PC-9 (cell line): ENCODE data around the gene GBE1. TPM values are rescaled to one million over a fixed set of nuclear protein-coding genes. Genes with fewer than 3 reads are reported as not detected.

Experiments
- BruUV-seq: library from RNA; stranded (reverse); fragments of 400-500 nt; replicated peaks from 2 replicates; lab custom pipeline; 2021; lab: Mats Ljungman, UMichigan
- CTCF ChIA-PET: fragments of 300-600 bp; sonication (Branson Sonifier 250); formaldehyde crosslinking; loops from one replicate; lab custom pipeline; 2022; ENCODE audit warnings: antibody characterized with exemption; lab: Charles Lee
- POLR2A ChIA-PET: fragments of 300-600 bp; sonication (Branson Sonifier 250); formaldehyde crosslinking; loops from one replicate; lab custom pipeline; 2022; ENCODE audit warnings: antibody characterized with exemption; ENCODE audit not compliant: unreplicated experiment; lab: Charles Lee
- DNase-seq, 2 experiments: peaks; one replicate each; pipeline versions ENCODE4 v3.0.0 to v3.0.0-alpha.2; 2015 to 2022; ENCODE audit warnings: mixed read lengths in 1 of 2
- H2AFZ ChIP-seq: fragments of 200-600 bp; sonication (generic); 2 replicates; pipeline ENCODE4 v1.8.1; 2017; ENCODE audit warnings: antibody characterized with exemption
- H3F3A ChIP-seq: fragments of 200-600 bp; sonication (generic); 2 replicates; pipeline ENCODE4 v1.8.1; 2017; ENCODE audit warnings: antibody characterized with exemption, mild to moderate bottlenecking, low read depth; ENCODE audit not compliant: insufficient read depth
- H3K27ac ChIP-seq: fragments of 200-600 bp; sonication (generic); 2 replicates; pipeline ENCODE4 v1.6.1; 2016; ENCODE audit warnings: mixed run types
- H3K27me3 ChIP-seq: fragments of 200-600 bp; sonication (generic); 2 replicates; pipeline ENCODE4 v1.6.1; 2016; ENCODE audit warnings: low read depth, mixed run types; ENCODE audit not compliant: insufficient read depth
- H3K36me3 ChIP-seq: fragments of 200-600 bp; sonication (generic); 2 replicates; pipeline ENCODE4 v1.6.1; 2016; ENCODE audit warnings: low read depth, mixed run types
- H3K4me1 ChIP-seq: fragments of 200-600 bp; sonication (generic); replicated peaks from 2 replicates; pipeline ENCODE4 v1.6.1; 2016; ENCODE audit warnings: mixed run types; ENCODE audit not compliant: insufficient read depth
- H3K4me2 ChIP-seq: fragments of 200-600 bp; sonication (generic); 2 replicates; pipeline ENCODE4 v1.6.1; 2017; ENCODE audit warnings: mixed run types
- H3K4me3 ChIP-seq: fragments of 200-600 bp; sonication (generic); 2 replicates; pipeline ENCODE4 v1.6.1; 2016; ENCODE audit warnings: mixed run types
- H3K79me2 ChIP-seq: fragments of 200-600 bp; sonication (generic); 2 replicates; pipeline ENCODE4 v1.6.1; 2017; ENCODE audit warnings: low read depth, mixed run types
- H3K9me2 ChIP-seq: fragments of 200-600 bp; sonication (generic); 2 replicates; pipeline ENCODE4 v1.8.1; 2017; ENCODE audit warnings: mild to moderate bottlenecking; ENCODE audit not compliant: insufficient read depth
- H3K9me3 ChIP-seq: fragments of 200-600 bp; sonication (generic); 2 replicates; pipeline ENCODE4 v1.8.1; 2016; ENCODE audit warnings: low read depth; ENCODE audit not compliant: insufficient read depth
- H4K20me1 ChIP-seq: fragments of 200-600 bp; sonication (generic); 2 replicates; pipeline ENCODE4 v1.8.1; 2017; ENCODE audit not compliant: insufficient read depth
- EZH2 ChIP-seq: fragments of 200-600 bp; sonication (generic); IDR thresholded peaks from 2 replicates; pipeline ENCODE4 v1.8.0; 2017; ENCODE audit warnings: antibody characterized with exemption, low read depth
- intact Hi-C: fragments of 100-400 bp; cut with micrococcal nuclease; formaldehyde crosslinking; loops from one replicate; pipeline ENCODE4 v1.10.0; 2022; ENCODE audit not compliant: unreplicated experiment
- total RNA-seq: library from RNA; stranded (reverse); gene quantifications from 2 replicates; pipeline ENCODE4 v1.2.3, GENCODE V29; 2021
- TF ChIP-seq, protein P1 (sequence below): fragments of 200-600 bp; sonication (generic); conservative IDR thresholded peaks from 2 replicates; pipeline ENCODE4 v1.6.1; 2017; ENCODE audit warnings: mixed run types, antibody characterized with exemption, mild to moderate bottlenecking, moderate library complexity

The GBE1 gene
- total RNA-seq, 1 experiment from 2014 or later = 31.2 TPM

DNA sequence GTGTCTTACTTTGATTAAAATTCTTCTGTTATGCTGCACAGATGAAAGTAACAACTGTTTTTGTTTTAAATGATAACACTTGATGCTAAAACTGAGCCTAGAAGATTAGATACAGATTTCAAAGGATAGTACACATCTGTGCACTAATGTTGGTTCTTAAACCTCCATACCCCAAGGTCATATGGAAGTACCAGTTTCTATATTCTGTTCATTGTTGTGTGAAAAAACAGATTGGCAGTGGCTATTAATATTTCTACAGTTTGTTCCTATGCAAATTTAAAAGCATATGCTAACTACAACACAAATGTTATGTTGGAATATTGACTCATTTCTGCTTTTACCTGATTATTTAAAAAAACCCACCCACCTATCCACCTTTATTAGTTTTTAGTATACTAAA is 32.0 kb upstream of the GBE1 start:
- no peaks in the 10 kb centered on the region for H3K9me3 ChIP-seq
- H2AFZ ChIP-seq = no peak overlapping the region
- no peak for TF ChIP-seq EZH2
- TF ChIP-seq, protein P1, sequence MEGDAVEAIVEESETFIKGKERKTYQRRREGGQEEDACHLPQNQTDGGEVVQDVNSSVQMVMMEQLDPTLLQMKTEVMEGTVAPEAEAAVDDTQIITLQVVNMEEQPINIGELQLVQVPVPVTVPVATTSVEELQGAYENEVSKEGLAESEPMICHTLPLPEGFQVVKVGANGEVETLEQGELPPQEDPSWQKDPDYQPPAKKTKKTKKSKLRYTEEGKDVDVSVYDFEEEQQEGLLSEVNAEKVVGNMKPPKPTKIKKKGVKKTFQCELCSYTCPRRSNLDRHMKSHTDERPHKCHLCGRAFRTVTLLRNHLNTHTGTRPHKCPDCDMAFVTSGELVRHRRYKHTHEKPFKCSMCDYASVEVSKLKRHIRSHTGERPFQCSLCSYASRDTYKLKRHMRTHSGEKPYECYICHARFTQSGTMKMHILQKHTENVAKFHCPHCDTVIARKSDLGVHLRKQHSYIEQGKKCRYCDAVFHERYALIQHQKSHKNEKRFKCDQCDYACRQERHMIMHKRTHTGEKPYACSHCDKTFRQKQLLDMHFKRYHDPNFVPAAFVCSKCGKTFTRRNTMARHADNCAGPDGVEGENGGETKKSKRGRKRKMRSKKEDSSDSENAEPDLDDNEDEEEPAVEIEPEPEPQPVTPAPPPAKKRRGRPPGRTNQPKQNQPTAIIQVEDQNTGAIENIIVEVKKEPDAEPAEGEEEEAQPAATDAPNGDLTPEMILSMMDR = no peak
- CTCF ChIA-PET = no interaction called here
- H3F3A ChIP-seq = no peaks in the 10 kb centered on the region
- intact Hi-C loops = no loop called here
- DNase-seq = no peak
- no peak overlapping the region for H3K4me3 ChIP-seq
- H3K9me2 ChIP-seq = no peaks in the 10 kb centered on the region
- POLR2A ChIA-PET = no interaction called here
- no TSS peak for BruUV-seq
- no peaks in the 10 kb centered on the region for H4K20me1 ChIP-seq
- no peak overlapping the region for H3K27ac ChIP-seq
- no peaks in the 10 kb centered on the region for H3K36me3 ChIP-seq
- H3K4me2 ChIP-seq = no peak overlapping the region
- no peaks in the 10 kb centered on the region for H3K4me1 ChIP-seq
- no peaks in the 10 kb centered on the region for H3K27me3 ChIP-seq
- H3K79me2 ChIP-seq = no peaks in the 10 kb centered on the region

DNA sequence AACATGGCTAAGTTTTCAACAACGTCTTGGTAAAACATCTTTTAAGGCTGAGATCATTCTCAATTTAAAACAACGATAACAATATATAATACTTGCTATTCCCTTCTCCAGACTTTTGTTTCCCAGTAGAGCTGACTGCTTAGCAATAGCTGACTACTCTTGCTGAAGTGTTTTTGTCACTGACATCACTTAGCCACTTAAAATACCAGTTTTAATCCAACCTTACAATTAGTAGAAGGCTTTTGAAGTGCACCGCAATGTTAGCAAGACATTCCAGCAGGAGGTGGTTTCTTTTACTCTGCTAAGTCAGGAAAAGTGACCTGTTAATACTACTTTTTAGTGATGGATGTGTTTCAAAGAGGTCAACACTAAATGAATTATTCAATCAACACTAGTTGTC is 28.7 kb upstream of the GBE1 start:
- H3K27me3 ChIP-seq = no peaks in the 10 kb centered on the region
- no peak overlapping the region for H3K27ac ChIP-seq
- H3K4me1 ChIP-seq = no peaks in the 10 kb centered on the region
- intact Hi-C loops = no loop called here
- H3K4me3 ChIP-seq = no peak overlapping the region
- H3K9me2 ChIP-seq = no peaks in the 10 kb centered on the region
- no peaks in the 10 kb centered on the region for H4K20me1 ChIP-seq
- H2AFZ ChIP-seq = no peak overlapping the region
- no peaks in the 10 kb centered on the region for H3K79me2 ChIP-seq
- no peak for DNase-seq
- ChIA-PET CTCF (no interaction called here), POLR2A (no interaction called here)
- no peaks in the 10 kb centered on the region for H3K36me3 ChIP-seq
- H3F3A ChIP-seq = no peaks in the 10 kb centered on the region
- no TSS peak for BruUV-seq
- H3K4me2 ChIP-seq = no peak overlapping the region
- no peaks in the 10 kb centered on the region for H3K9me3 ChIP-seq
- TF ChIP-seq EZH2 = no peak
- TF ChIP-seq, protein P1 = no peak

DNA sequence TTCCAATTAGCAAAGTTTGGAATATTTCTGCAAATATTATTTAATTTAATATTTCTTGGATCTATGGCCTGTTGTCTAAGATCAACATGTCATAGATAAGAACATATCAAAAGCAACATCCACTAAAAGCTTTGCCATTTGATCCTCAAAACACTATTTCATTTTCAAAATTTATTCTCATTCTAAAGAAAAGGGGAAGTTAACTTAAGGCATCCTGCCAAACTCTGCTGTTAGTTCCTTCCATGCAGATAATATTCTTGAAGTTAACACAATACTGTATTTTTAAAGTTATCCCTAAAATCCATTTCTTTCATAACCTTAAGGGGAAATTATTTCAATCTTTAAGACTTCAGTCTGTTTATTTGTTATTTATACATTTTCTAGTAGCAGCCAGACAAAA is 28.2 kb upstream of the GBE1 start:
- Histone ChIP-seq H2AFZ (no peak overlapping the region), H3K9me2 (no peaks in the 10 kb centered on the region), H3K4me1 (no peaks in the 10 kb centered on the region), H4K20me1 (no peaks in the 10 kb centered on the region), H3F3A (no peaks in the 10 kb centered on the region), H3K9me3 (no peaks in the 10 kb centered on the region), H3K79me2 (no peaks in the 10 kb centered on the region), H3K36me3 (no peaks in the 10 kb centered on the region), H3K4me3 (no peak overlapping the region), H3K27me3 (no peaks in the 10 kb centered on the region), H3K4me2 (no peak overlapping the region), H3K27ac (no peak overlapping the region)
- TF ChIP-seq EZH2 = no peak
- TF ChIP-seq, protein P1 = no peak
- intact Hi-C loops = no loop called here
- BruUV-seq = no TSS peak
- ChIA-PET CTCF (no interaction called here), POLR2A (no interaction called here)
- DNase-seq = no peak
